Upper lobe of right lung (tissue), 1 donor: ENCODE data around the gene SHC4. TPM values are rescaled to one million over a fixed set of nuclear protein-coding genes. Genes with fewer than 3 reads are reported as not detected.

Experiments
- ATAC-seq: fragments of 200-7000 bp; cut with Tn5 transposase; one replicate; pipeline ENCODE4 v1.9.1; 2020; ENCODE audit warnings: mild to moderate bottlenecking, moderate library complexity
- DNase-seq: peaks from one replicate; pipeline ENCODE4 v3.0.0-alpha.2; 2020
- H3K27ac ChIP-seq: fragments of 200-600 bp; one replicate; pipeline ENCODE4 v1.8.0; 2022
- H3K27me3 ChIP-seq: fragments of 200-600 bp; one replicate; pipeline ENCODE4 v1.8.0; 2022; ENCODE audit warnings: mild to moderate bottlenecking
- H3K36me3 ChIP-seq: fragments of 200-600 bp; one replicate; pipeline ENCODE4 v1.8.0; 2022
- H3K4me1 ChIP-seq: fragments of 200-600 bp; one replicate; pipeline ENCODE4 v1.8.0; 2022
- H3K4me3 ChIP-seq: fragments of 200-600 bp; one replicate; pipeline ENCODE4 v1.8.0; 2022; ENCODE audit warnings: mild to moderate bottlenecking
- H3K9me3 ChIP-seq: fragments of 200-600 bp; one replicate; pipeline ENCODE4 v1.8.0; 2022
- CTCF ChIP-seq: fragments of 200-600 bp; IDR thresholded peaks from one replicate; pipeline ENCODE4 v1.8.0; 2022; ENCODE audit warnings: antibody characterized with exemption
- intact Hi-C: fragments of 100-400 bp; cut with DNase I; formaldehyde crosslinking; loops from one replicate; pipeline ENCODE4 v1.11.0; 2022
- total RNA-seq: library from RNA; stranded (reverse); fragmentation: NEBNext Ultra II Directional; extraction: Animal tissue kit (Norgen Biotek cat#: 25700); gene quantifications from one replicate; pipeline ENCODE4 v1.2.1, GENCODE V29; 2021
- donor health status: DM: no; HTN: yes; CAD: no; lungs with severe emphysema.

SHC4 gene
- total RNA-seq, 1 donor from 2014 or later: 0.32 TPM

GRCh38 chr15:48966595-48967301, 3.0 kb upstream of the SHC4 start:
- intact Hi-C loops: no loop called here
- ATAC-seq (no peak), DNase-seq (no peak)
- Histone ChIP-seq H3K4me3 (no peak overlapping the region), H3K27ac (no peak overlapping the region), H3K4me1 (peaks cover 22% of the 10 kb centered on the region), H3K27me3 (peaks cover 9% of the 10 kb centered on the region), H3K9me3 (no peaks in the 10 kb centered on the region), H3K36me3 (no peaks in the 10 kb centered on the region)
- no peak for TF ChIP-seq CTCF

- ATAC-seq: no peak
- intact Hi-C loops: no loop called here
- TF ChIP-seq CTCF: no peak
- H3K4me1 ChIP-seq: peaks cover 22% of the 10 kb centered on the region
- H3K27ac ChIP-seq: no peak overlapping the region
- peaks cover 9% of the 10 kb centered on the region for H3K27me3 ChIP-seq
- no peak for DNase-seq
- H3K36me3 ChIP-seq: no peaks in the 10 kb centered on the region
- H3K4me3 ChIP-seq: no peak overlapping the region
- no peaks in the 10 kb centered on the region for H3K9me3 ChIP-seq
Measured at GRCh38 chr15:48965972-48966371, 2.3 kb upstream of the SHC4 start.

- no peak for TF ChIP-seq CTCF
- Histone ChIP-seq H3K27ac (no peak overlapping the region), H3K27me3 (peaks cover 9% of the 10 kb centered on the region), H3K4me3 (no peak overlapping the region), H3K36me3 (no peaks in the 10 kb centered on the region), H3K9me3 (no peaks in the 10 kb centered on the region), H3K4me1 (peaks cover 22% of the 10 kb centered on the region)
- DNase-seq: no peak
- intact Hi-C loops: no loop called here
- no peak for ATAC-seq
Measured at GRCh38 chr15:48964898-48965297, 1.2 kb upstream of the SHC4 start.

- Histone ChIP-seq H3K36me3 (no peaks in the 10 kb centered on the region), H3K4me3 (peak overlapping the region; percentile 54), H3K27me3 (peaks cover 9% of the 10 kb centered on the region), H3K4me1 (peaks cover 22% of the 10 kb centered on the region), H3K27ac (no peak overlapping the region), H3K9me3 (no peaks in the 10 kb centered on the region)
- DNase-seq (peak; percentile 64), ATAC-seq (peak; percentile 64)
- intact Hi-C loops: no loop called here
- no peak for TF ChIP-seq CTCF
Measured at GRCh38 chr15:48962662-48963523, 826 bp downstream of the SHC4 start.

GRCh38 chr15:48955967-48956366, 7.8 kb downstream of the SHC4 start:
- no peak overlapping the region for H3K27ac ChIP-seq
- DNase-seq: no peak
- no peaks in the 10 kb centered on the region for H3K9me3 ChIP-seq
- no peak for ATAC-seq
- H3K4me1 ChIP-seq: no peaks in the 10 kb centered on the region
- no peak for TF ChIP-seq CTCF
- H3K4me3 ChIP-seq: no peak overlapping the region
- intact Hi-C loops: no loop called here
- H3K36me3 ChIP-seq: no peaks in the 10 kb centered on the region
- no peaks in the 10 kb centered on the region for H3K27me3 ChIP-seq
